ENCODE results near the gene PRDM4.
"Not testable (repeated sequence)": the region's sequence is repeated elsewhere in the genome, so short reads cannot be mapped to it uniquely, and the experiment has no call there.

Gene PRDM4

DNA sequence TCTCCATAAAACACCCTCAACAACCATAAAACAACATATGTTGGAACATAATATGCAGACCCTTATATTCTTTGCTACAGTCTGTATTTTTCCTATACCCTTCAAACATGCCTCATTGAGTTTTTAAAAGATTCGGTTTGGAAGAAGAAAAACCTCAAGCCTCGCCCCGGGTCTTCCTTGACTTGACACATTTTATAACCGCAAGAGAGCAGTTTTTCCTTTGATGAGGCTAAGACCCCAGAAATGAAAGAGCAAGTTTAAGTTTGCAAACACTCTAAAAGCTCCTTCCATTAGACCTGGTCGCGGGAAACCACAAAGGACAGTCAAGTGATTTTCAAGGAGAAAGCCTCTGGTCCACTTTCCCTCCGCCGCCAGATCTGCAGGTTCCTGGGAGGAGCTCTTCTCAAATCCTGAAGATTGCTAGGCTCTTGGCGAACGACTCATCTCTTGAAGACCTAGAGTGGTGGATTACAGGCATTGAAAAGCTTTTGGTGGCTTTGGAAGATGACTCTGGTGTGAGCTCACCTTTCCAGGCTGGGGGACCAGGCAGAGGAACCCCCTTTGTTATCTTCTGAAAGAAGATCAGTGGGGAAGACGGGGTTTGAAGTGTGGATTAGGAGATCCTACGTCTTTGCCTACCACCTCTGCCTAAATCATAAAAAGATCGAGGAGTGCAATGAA is 13.6 kb upstream of the PRDM4 start, which contains the start of gene ASCL4:
ASCL4 (plus strand) TSS at position 356 of the 681 bp plus-strand sequence. CDS start 515 bp downstream, outside the sequence.
- no peak for DNase-seq

DNA sequence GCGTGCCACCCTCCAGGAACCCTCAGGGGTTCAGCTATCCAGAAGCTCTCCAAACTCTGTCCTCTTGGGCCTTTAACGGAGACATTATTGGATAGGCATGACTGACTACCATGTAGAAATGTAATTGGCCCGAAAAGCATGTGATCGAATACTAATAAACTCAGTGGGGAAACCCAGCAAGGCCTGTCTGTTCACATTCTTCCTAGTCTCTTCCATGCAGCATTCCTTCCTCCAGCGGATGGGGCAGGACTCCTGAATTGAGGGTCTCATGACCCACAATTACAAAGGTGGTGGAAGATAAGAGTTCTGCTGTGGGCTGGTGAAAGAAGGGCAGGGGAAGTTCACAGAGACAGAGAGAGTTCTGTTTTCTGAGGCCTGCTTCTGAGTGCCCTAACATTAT is 6.5 kb upstream of the PRDM4 start:
- no peak for DNase-seq

- no peak for DNase-seq
Observed at GRCh38 chr12:107765316-107765715, 4.4 kb upstream of the PRDM4 start.

DNA sequence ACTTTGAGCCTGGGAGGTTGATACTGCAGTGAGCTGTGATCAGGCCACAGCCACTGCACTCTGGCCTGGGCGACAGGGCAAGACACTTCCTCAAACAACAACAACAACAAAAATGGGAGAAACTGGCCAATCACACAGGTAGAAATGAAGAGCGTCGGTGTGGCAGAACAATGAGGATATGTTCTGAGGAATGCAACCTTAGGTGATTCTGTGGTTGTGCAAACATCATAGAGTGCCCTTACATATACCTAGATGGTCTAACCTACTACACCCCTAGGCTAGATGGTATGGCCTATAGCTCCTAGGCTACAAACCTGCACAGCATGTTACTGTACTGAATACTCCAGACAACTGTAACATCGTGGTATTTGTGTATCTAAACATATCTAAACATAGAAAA is 3.7 kb upstream of the PRDM4 start:
- DNase-seq: no peak

- DNase-seq: no peak
Observed at GRCh38 chr12:107762874-107763273, 1.9 kb upstream of the PRDM4 start.

DNA sequence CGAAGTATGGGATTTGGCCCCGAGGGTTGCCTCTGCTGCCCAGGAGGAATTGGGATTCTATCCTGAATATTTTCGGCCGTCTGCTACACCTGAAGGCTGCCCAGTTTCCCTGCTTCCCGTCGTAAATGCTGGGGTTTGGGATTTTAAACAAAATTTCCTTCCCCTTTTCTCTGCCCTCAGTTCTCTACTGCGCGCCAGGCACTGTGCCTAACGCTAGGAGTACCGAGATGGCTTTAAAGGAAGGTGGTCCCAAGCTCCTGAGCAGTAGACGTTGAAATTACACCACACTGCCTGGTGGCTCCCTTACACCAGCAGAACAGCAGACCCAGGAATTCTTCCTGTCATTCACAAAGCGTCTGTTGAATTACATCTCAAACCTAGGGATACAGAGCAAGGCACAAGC is 566 bp upstream of the PRDM4 start:
- no peak for DNase-seq

DNA sequence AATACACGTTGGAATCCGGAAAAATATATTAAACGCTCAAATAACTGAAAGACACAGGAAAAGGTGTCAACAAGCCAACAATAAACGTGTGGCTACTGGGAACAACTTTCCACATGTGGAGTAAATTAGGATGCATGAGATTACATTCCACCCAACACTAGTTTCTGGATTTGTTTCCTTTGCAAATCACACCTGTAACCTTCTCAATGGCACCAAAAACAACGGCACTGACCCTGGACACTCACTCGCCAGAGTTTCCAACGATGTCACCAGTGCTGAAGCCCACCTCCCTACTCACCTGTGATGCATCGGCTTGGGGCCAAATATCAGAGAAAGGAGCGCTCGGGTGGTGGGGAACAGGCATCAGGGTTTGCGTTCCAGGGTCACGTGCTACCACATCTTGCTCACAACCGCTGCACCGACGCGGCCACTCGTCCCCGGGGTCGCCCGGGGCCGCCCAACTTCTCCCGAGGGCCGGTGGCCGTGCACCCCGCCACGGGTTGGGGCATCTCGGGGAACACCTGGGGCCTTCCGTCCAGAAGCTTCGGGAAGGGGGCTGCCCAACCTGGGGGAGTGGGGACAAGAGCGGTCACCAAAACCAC is 629 bp downstream of the PRDM4 start:
- peak; percentile 56 for DNase-seq

GRCh38 chr12:107759410-107759809 is 1.5 kb downstream of the PRDM4 start:
- no peak for DNase-seq

DNA sequence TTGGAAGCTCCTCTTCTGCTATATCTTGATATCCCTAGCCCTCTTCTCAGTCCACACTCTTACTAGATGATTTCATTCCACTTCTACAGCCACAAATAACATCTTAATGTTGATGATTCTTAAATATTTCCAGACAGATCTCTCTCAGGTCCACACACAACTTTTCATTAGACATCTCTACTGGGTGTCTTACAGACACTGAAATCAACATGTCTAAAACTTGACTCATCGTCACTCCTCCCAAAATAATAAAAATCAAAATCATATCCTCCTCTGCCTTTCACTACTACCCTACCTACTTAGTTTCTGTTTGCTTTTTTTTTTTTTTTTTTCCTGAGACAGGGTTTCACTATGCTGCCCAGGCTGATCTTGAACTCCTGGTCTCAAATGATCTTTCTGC is 11.9 kb downstream of the PRDM4 start:
- no peak for DNase-seq

- DNase-seq: no peak
Observed at GRCh38 chr12:107748472-107748871, 12.5 kb downstream of the PRDM4 start.

DNA sequence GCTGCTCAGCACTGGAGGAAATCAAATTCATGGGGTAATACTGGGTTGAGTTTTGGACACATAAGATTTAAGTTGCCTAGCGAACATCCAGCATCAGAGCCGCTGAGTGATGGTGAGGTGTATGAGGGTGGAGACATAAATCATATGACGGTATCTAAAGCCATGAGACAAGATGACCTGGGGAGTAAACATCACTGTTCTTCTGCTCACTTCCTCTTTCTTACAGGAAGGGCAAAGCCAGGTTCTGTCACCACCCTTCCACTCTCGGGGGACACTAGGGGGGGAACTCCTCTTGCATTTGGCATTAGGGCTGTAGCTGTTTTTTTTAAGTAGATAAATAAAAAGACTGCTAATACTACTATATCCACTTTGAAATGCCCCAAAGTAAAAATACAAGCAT is 24.0 kb downstream of the PRDM4 start:
- no peak for DNase-seq

DNA sequence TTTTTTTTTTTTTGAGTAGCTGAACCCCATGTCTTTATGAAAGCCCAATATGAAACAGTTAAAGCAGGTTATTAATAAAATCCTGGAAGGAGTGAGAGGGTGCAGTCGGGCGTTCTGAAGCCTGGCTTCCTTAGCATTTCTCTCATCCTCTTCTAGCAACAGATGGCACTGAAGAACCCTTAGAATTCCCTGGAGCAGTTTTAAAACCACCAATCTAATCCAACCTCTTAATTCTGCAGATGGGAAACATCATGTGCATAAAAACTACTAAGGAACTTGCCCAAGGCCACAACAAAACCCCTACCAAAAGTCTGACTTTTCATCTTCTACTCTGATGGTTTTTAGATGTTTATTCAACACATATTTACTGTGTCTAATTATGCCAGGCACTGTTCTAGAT is 25.2 kb downstream of the PRDM4 start:
- DNase-seq: no peak

DNA sequence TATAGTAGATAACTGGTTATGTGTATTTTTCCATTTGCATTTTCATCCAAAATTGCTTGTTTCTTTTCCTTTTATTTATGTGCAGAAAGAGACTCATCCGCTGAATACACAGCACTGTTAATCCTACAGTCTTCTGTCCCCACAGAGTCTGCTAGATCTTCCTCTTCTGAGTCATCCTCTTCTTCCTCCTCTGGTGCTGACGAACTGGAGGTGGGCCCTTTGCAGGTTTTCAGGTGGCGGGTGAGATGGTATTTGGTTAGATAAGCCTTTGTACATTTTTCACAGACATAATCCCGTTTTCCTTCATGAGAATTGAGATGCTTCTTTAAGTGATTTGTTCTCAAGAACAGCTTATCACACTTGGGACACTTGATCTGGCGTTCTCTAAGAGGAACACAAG is 26.8 kb downstream of the PRDM4 start:
- no peak for DNase-seq

DNA sequence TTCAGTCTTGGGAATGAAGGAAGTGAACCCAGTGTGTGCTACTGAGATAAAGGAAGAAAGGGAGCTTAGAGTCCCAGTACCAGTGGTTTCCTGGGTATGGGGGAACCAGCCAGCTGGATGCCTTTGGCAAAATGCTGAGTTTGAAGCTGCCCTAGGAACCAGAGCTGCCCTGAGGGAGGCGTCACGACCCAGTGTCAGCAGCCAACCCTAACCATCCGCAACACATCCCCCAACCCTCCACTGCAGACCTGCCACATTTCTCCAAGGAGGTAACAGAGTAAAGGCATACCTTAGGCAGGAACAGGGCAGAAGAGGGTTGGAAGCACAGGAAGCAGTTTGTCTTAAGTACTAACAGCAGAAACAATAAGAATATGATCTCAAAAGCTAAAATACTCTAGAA is 28.6 kb downstream of the PRDM4 start:
- no peak for DNase-seq

DNA sequence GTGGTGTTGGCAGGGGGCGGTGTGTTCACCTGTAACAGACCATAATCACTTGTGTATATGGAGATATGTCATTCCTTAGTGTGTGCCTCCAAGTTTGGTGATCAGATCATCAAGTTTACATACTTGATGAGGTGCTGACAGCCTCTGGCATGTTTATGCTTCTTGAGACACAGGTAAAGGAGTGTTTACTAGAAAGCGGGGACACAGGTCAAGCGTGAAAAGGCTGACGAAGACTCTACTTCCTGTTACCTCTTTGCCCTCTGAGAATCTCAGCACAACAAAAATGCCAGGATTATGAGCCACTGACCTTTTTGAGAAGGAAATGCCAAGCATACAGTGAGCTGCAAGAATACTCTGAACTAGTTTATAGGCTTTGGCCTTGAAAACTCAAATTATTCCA is 29.6 kb downstream of the PRDM4 start:
- DNase-seq: no peak

GRCh38 chr12:107730618-107731341 is 30.2 kb downstream of the PRDM4 start:
- no peak for DNase-seq

DNA sequence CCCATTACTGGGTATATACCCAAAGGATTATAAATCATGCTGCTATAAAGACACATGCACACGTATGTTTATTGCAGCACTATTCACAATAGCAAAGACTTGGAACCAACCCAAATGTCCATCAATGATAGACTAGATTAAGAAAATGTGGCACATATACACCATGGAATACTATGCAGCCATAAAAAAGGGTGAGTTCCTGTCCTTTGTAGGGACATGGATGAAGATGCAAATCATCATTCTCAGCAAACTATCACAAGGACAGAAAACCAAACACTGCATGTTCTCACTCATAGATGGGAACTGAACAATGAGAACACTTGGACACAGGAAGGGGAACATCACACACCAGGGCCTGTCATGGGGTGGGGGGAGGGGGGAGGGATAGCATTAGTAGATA is 33.2 kb downstream of the PRDM4 start:
- not testable (repeated sequence) for DNase-seq

DNA sequence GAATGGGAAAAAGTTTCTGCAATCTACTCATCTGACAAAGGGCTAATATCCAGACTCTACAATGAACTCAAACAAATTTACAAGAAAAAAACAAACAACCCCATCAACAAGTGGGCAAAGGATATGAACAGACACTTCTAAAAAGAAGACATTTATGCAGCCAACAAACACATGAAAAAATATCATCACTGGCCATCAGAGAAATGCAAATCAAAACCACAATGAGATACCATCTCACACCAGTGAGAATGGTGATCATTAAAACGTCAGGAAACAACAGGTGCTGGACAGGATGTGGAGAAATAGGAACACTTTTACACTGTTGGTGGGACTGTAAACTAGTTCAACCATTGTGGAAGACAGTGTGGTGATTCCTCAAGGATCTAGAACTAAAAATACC is 33.6 kb downstream of the PRDM4 start:
- DNase-seq: not testable (repeated sequence)

DNA sequence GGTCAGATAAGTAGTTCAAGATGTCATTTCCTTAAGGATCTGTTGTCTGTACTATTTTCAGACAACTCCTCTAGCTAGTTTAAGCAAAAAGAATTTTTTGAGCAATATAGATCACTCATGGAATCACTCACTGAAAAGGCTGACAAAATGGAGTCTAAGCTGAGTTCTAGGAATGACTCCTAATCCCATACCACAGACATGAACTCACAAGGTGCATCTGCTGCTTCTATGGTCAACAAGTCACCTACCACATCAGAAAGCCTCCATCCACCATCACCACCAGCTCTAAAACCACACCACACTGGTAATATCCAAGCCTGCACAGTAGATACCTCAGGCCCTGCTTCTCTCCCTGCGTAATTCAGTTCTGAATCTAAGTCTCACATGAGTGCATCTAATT is 42.3 kb downstream of the PRDM4 start:
- DNase-seq: no peak

GRCh38 chr12:107715780-107716179 is 45.2 kb downstream of the PRDM4 start:
- DNase-seq: no peak

GRCh38 chr12:107705522-107705921 is 55.4 kb downstream of the PRDM4 start:
- DNase-seq: not testable (repeated sequence)

GRCh38 chr12:107704041-107704440 is 56.9 kb downstream of the PRDM4 start:
- no peak for DNase-seq

DNA sequence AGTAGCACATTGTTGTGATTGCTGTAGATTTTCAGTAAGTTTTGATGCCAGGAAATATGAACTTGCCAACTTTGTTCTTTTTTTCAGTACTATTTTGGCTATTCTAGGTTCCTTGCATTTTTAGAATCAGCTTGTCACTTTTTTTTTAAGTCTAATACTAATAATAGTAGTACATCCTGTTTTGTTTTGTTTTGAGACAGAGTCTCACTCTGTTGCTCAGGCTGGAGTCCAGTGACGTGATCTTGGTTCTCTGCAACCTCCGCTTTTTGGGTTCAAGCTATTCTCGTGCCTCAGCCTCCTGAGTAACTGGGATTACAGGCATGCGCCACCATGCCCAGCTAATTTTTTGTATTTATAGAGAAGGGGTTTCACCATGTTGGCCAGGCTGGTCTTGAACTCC is 58.8 kb downstream of the PRDM4 start:
- no peak for DNase-seq

DNA sequence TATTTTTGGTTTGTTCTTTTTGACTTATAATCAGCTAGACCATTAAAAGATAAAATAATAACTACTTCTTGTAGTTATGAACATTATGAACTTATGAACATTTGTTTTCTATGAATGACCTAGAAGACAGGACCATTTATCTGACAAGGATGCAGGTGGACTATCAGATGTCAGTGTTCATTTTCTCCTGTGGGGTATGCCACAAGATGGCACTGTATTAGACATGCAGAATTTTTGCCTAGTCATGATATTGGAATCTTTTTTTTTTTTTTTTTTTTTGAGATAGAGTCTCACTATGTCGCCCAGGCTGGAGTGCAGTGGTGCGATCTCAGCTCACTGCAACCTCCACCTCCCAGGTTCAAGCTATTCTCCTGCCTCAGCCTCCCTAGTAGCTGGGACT is 65.2 kb downstream of the PRDM4 start:
- not testable (repeated sequence) for DNase-seq

Measured in stimulated activated CD8-positive, alpha-beta memory T cell treated with anti-CD3 and anti-CD28 coated beads, Interleukin-4, amount 100 ng/mL, for 48 hours (primary cell).